ENCODE data around the gene CCDC85B. TPM values are rescaled to one million over a fixed set of nuclear protein-coding genes. Genes with fewer than 3 reads are reported as not detected.

Gene CCDC85B
- total and polyA plus RNA-seq, 2 of the 8 experiments (the other 6 are each of a cell fraction or from before 2014, with no cell fraction given) = 19.8 to 30.8 TPM

DNA sequence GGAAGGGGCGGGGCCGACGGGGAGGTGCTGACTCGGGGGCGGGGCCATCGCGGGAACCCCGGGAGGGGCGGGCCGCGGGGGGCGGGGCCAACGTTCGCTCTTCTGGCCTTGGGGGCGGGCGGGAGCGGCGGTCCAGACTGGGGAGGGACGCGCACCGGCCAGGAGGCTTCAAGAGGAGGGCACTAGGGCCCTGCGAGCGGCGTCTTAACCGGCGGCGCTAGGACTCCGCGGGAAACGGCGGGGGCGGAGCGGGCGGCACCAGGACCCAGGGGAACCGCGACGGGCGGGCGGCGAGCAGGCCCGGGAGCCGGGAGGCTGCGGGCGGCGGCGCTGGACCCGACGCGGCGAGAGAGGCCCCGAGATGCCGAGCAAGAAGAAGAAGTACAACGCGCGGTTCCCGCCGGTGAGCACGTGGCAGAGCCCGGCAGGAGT, 28.7 kb downstream of the CCDC85B start, which contains the start of gene DRAP1 (continued):
- TF ChIP-seq SIN3A (conservative IDR thresholded peaks at IDR 0.05 in 1 of 2, IDR thresholded peaks at IDR 0.05 in 1 of 2; ENCODE audit: low read depth in 1 of 2, low read length in 2 of 2) (peak; percentile 76 to 91; a peak in 3 of 4 replicates), CHD1 (IDR thresholded peaks at IDR 0.05; ENCODE audit: low read depth, low read length) (no peak), POU5F1 (IDR thresholded peaks at IDR 0.05; ENCODE audit: low read depth, low read length) (no peak), GABPA (IDR thresholded peaks at IDR 0.05; ENCODE audit: borderline replicate concordance, insufficient read depth, low read length) (0 out of 2 replicates have a peak, but pooled peaks have one; percentile 61), HDAC6 (IDR thresholded peaks at IDR 0.05; ENCODE audit: low read depth, low read length) (no peak), BCL11A (IDR thresholded peaks at IDR 0.05; ENCODE audit: low read depth in 2 of 2, low read length in 2 of 2) (peak in 1 of 2 experiments; percentile 15), CREB1 (IDR thresholded peaks at IDR 0.05) (peak; percentile 83), FOSL1 (IDR thresholded peaks at IDR 0.05; ENCODE audit: insufficient read depth, low read depth, low read length) (peak; percentile 100), CHD2 (IDR thresholded peaks at IDR 0.05; ENCODE audit: low read length) (peak; percentile 67; the same call in 1 of the 2 replicates), TAF7 (optimal IDR thresholded peaks at IDR 0.05; ENCODE audit: borderline replicate concordance, low read depth, low read length) (peak; percentile 58), RBBP5 (IDR thresholded peaks at IDR 0.05; ENCODE audit: borderline replicate concordance, low read depth, low read length) (0 out of 2 replicates have a peak, but pooled peaks have one; percentile 22), SRF (IDR thresholded peaks at IDR 0.05; ENCODE audit: low read depth, low read length) (peak; percentile 32; the same call in 1 of the 2 replicates), SAP30 (IDR thresholded peaks at IDR 0.05; ENCODE audit: insufficient read depth, insufficient replicate concordance, low read length) (no peak), RNF2 (IDR thresholded peaks at IDR 0.05; ENCODE audit: borderline replicate concordance, low read depth, low read length, missing control alignments, poor library complexity, severe bottlenecking) (no peak), EGR1 (IDR thresholded peaks at IDR 0.05; ENCODE audit: borderline replicate concordance, low read depth, low read length) (peak; percentile 100), POLR2A (IDR thresholded peaks at IDR 0.05; ENCODE audit: control extremely low read depth in 1 of 2, low read depth in 2 of 2, low read length in 2 of 2) (peak; percentile 46 to 58), SUZ12 (IDR thresholded peaks at IDR 0.05; ENCODE audit: low read length) (no peak)
- TF ChIP-seq, protein P1, sequence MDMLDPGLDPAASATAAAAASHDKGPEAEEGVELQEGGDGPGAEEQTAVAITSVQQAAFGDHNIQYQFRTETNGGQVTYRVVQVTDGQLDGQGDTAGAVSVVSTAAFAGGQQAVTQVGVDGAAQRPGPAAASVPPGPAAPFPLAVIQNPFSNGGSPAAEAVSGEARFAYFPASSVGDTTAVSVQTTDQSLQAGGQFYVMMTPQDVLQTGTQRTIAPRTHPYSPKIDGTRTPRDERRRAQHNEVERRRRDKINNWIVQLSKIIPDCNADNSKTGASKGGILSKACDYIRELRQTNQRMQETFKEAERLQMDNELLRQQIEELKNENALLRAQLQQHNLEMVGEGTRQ (IDR thresholded peaks at IDR 0.05; ENCODE audit: low read length) = no peak
- TF ChIP-seq, protein P2, sequence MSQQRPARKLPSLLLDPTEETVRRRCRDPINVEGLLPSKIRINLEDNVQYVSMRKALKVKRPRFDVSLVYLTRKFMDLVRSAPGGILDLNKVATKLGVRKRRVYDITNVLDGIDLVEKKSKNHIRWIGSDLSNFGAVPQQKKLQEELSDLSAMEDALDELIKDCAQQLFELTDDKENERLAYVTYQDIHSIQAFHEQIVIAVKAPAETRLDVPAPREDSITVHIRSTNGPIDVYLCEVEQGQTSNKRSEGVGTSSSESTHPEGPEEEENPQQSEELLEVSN (IDR thresholded peaks at IDR 0.05) = peak; percentile 88
- TF ChIP-seq, protein P3, sequence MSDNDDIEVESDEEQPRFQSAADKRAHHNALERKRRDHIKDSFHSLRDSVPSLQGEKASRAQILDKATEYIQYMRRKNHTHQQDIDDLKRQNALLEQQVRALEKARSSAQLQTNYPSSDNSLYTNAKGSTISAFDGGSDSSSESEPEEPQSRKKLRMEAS (IDR thresholded peaks at IDR 0.05) = peak; percentile 80

Measured in H1 (cell line).